Smooth muscle cell (in vitro differentiated cells): Measurements from ENCODE around the gene KCNMB2. TPM values are rescaled to one million over a fixed set of nuclear protein-coding genes. Genes with fewer than 3 reads are reported as not detected.
"Not testable (repeated sequence)": the region's sequence is repeated elsewhere in the genome, so short reads cannot be mapped to it uniquely, and the experiment has no call there.

Experiments
- DNase-seq: peaks from one replicate; lab custom pipeline; 2025; ENCODE audit not compliant: unreplicated experiment; lab: John Stamatoyannopoulos, UW
- H2AFZ ChIP-seq: fragments of 200-600 bp; sonication (generic); 2 replicates; pipeline ENCODE4 v1.6.0; 2016; ENCODE audit warnings: antibody characterized with exemption, low read depth, mild to moderate bottlenecking
- H3F3A ChIP-seq: fragments of 200-600 bp; sonication (generic); 2 replicates; pipeline ENCODE4 v1.6.0; 2017; ENCODE audit warnings: antibody characterized with exemption, low read depth
- H3K27ac ChIP-seq: fragments of 200-600 bp; sonication (generic); 2 replicates; pipeline ENCODE4 v1.5.1; 2016; ENCODE audit warnings: low read depth, mild to moderate bottlenecking
- H3K27me3 ChIP-seq: fragments of 200-600 bp; sonication (generic); 2 replicates; pipeline ENCODE4 v1.6.1; 2016; ENCODE audit warnings: low read depth, mild to moderate bottlenecking
- H3K36me3 ChIP-seq: fragments of 200-600 bp; sonication (generic); 2 replicates; pipeline ENCODE4 v1.5.1; 2016; ENCODE audit warnings: low read depth
- H3K4me1 ChIP-seq: fragments of 200-600 bp; sonication (generic); 2 replicates; pipeline ENCODE4 v1.5.1; 2016; ENCODE audit warnings: low read depth
- H3K4me2 ChIP-seq: fragments of 200-600 bp; sonication (generic); 2 replicates; pipeline ENCODE4 v1.6.0; 2016; ENCODE audit warnings: mild to moderate bottlenecking
- H3K4me3 ChIP-seq: fragments of 200-600 bp; sonication (generic); 2 replicates; pipeline ENCODE4 v1.5.1; 2016; ENCODE audit warnings: mild to moderate bottlenecking
- H3K79me2 ChIP-seq: fragments of 200-600 bp; sonication (generic); 2 replicates; pipeline ENCODE4 v1.6.0; 2016; ENCODE audit warnings: low read depth, mild to moderate bottlenecking
- H3K9ac ChIP-seq: fragments of 200-600 bp; sonication (generic); 2 replicates; pipeline ENCODE4 v1.6.0; 2016; ENCODE audit warnings: low read depth
- H3K9me3 ChIP-seq: fragments of 200-600 bp; sonication (generic); replicated peaks from 2 replicates; pipeline ENCODE4 v1.5.1; 2016; ENCODE audit warnings: low read depth
- H4K20me1 ChIP-seq: fragments of 200-600 bp; sonication (generic); 2 replicates; pipeline ENCODE4 v1.6.0; 2016; ENCODE audit warnings: low read depth
- CTCF ChIP-seq: fragments of 200-600 bp; sonication (generic); IDR thresholded peaks from 2 replicates; pipeline ENCODE4 v1.5.1; 2017; ENCODE audit warnings: borderline replicate concordance, mild to moderate bottlenecking, antibody characterized with exemption; ENCODE audit not compliant: insufficient read depth, poor library complexity, severe bottlenecking
- WGBS: methylation state at CpG from one replicate; pipeline ENCODE4 v1.1.7; 2016; ENCODE audit warnings: low lambda C conversion rate; 5-methylcytosine and 5-hydroxymethylcytosine counted together
- polyA plus RNA-seq: library from polyadenylated mRNA; unstranded; fragments of >200 nt; fragmentation: Nextera tagmentation; extraction: Ambion mirVana; gene quantifications from 2 replicates; pipeline ENCODE4 v1.2.1, GENCODE V29; 2016
- total RNA-seq: library from RNA; depleted of rRNA; stranded (reverse); fragments of >200 nt; gene quantifications from 2 replicates; pipeline ENCODE4 v1.2.3, GENCODE V29; 2014

Gene KCNMB2
- total and polyA plus RNA-seq, 2 experiments from 2014 or later = 0.09 TPM; not detected in 1

- H4K20me1 ChIP-seq = no peaks in the 10 kb centered on the region
- no peak for DNase-seq
These were observed 22.5 kb upstream of the KCNMB2 start for GRCh38 chr3:178513546-178514380.

GRCh38 chr3:178514401-178514800 lies 21.8 kb upstream of the KCNMB2 start:
- H3K9ac ChIP-seq = no peak overlapping the region
- H3K4me2 ChIP-seq = no peak overlapping the region
- TF ChIP-seq CTCF = no peak
- H3K4me1 ChIP-seq = peaks cover 2% of the 10 kb centered on the region
- H3K27ac ChIP-seq = no peak overlapping the region
- H3K27me3 ChIP-seq = no peaks in the 10 kb centered on the region
- no peak overlapping the region for H2AFZ ChIP-seq
- H3K9me3 ChIP-seq = no peaks in the 10 kb centered on the region
- peaks cover 7% of the 10 kb centered on the region for H3F3A ChIP-seq
- H3K4me3 ChIP-seq = no peak overlapping the region
- no peaks in the 10 kb centered on the region for H3K79me2 ChIP-seq
- no peak for DNase-seq
- no peaks in the 10 kb centered on the region for H3K36me3 ChIP-seq
- H4K20me1 ChIP-seq = no peaks in the 10 kb centered on the region
- WGBS = 95% methylated on average over 2 of the region's 2 CpGs

More at GRCh38 chr3:178513546-178514380, 22.5 kb upstream of the KCNMB2 start:
- 70% methylated on average over 3 of the region's 3 CpGs for WGBS
- no peaks in the 10 kb centered on the region for H3K9me3 ChIP-seq
- H3K4me3 ChIP-seq = no peak overlapping the region
- no peaks in the 10 kb centered on the region for H3K36me3 ChIP-seq
- H3K79me2 ChIP-seq = no peaks in the 10 kb centered on the region
- TF ChIP-seq CTCF = no peak
- no peaks in the 10 kb centered on the region for H3K27me3 ChIP-seq
- H2AFZ ChIP-seq = no peak overlapping the region
- no peak overlapping the region for H3K9ac ChIP-seq
- peaks cover 3% of the 10 kb centered on the region for H3F3A ChIP-seq
- peak overlapping the region; percentile 2 for H3K27ac ChIP-seq
- peak overlapping the region; percentile 52 for H3K4me2 ChIP-seq
- peaks cover 2% of the 10 kb centered on the region for H3K4me1 ChIP-seq

- H3F3A ChIP-seq, H3K27ac ChIP-seq, H3K9ac ChIP-seq, H3K36me3 ChIP-seq, H3K4me3 ChIP-seq, H3K9me3 ChIP-seq, H3K4me1 ChIP-seq, H3K27me3 ChIP-seq, H2AFZ ChIP-seq, H4K20me1 ChIP-seq, H3K79me2 ChIP-seq, H3K4me2 ChIP-seq, DNase-seq: not testable (repeated sequence)
- whole genome bisulfite sequencing = 93% methylated on average over 6 of the region's 6 CpGs
These were observed 21.0 kb upstream of the KCNMB2 start for GRCh38 chr3:178515076-178515744.

- Histone ChIP-seq H3K4me3 (no peak overlapping the region), H3K4me2 (no peak overlapping the region), H3K36me3 (no peaks in the 10 kb centered on the region), H3K27ac (no peak overlapping the region), H2AFZ (no peak overlapping the region), H3K79me2 (no peaks in the 10 kb centered on the region), H4K20me1 (no peaks in the 10 kb centered on the region), H3F3A (peaks cover 8% of the 10 kb centered on the region), H3K9me3 (no peaks in the 10 kb centered on the region), H3K4me1 (peaks cover 2% of the 10 kb centered on the region), H3K27me3 (no peaks in the 10 kb centered on the region), H3K9ac (no peak overlapping the region)
- DNase-seq = no peak
- no peak for TF ChIP-seq CTCF
- 92% methylated on average over 7 of the region's 7 CpGs for WGBS
These were observed 18.4 kb upstream of the KCNMB2 start for GRCh38 chr3:178517665-178518334.
